GM18517 (cell line): ENCODE data around the gene GSN.

ENCODE experiments used
- ATAC-seq: cut with Tn5 transposase; IDR thresholded peaks from one replicate; pipeline ENCODE4 v1.9.1; 2021; ENCODE audit warnings: mild to moderate bottlenecking, moderate library complexity; ENCODE audit not compliant: unreplicated experiment

The GSN gene

DNA sequence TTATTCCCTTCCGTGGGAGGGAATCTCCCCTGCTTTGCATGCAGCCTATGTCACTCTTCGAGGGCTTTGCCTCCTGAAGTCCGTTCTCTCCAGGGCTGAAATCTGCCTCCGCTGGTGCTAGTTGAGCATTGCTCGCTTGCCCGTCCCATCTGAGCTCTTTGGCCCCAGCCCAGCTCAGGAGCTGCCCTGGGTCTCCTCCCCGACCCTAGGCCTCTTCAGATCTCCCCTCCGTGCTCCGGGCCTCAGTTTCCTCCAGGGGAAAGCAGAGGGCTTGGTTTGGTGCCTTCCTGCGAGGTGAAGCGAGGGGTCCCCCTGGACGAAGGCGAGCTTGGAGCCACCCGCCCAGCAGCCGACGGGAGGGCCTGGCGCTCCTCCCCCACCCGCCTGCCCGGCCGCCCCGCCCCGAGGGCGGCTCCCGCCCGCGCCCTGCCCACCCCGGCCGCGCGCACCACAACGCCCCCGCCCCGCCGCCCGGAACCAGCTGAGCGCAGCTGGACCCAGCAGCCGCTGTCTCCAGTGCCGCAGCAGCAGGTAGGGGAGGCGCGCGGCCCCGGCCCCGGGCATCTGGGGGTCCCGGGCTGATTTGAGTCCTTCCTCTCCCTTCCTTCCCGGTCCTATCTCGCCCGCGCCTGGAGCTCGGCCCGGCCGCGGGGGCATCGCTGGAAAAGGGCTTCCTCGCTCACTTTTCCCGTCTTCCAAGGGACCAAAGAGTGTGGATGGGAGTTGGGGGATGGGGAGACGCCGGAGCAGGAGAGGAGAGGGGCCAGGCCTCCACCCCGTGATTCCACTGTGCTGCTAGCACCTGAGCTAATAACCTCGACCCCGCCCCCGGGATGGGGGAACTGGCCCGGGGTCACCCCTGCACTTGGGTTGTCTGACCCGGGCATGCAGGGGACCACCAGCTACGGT lies at the start of gene GSN:
TSS of gene GSN (plus strand) at position 474 of the 909 bp plus-strand sequence. CDS start 33,810 bp downstream, outside the sequence.
- ATAC-seq, result no peak

GRCh38 chr9:121218357-121219027 lies 49.5 kb upstream of the GSN start:
- ATAC-seq, result no peak

DNA sequence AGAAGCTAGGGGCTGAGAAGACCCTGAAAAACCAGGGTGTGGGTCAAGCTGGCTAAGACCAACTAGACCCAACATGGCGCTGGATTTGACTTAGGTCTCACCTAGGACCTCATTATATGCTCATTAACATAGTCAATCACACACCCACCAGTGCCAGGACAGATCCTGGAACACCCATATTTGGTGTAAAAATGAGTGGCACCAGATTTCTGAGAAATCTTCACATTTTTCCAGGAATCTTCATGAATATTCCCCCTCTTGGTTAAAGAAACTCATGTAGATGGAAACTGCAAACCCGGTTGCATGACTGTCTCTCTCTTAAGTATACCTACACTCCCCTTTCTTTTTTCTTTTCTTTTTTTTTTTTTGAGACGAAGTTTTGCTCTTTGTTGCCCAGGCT lies 48.4 kb upstream of the GSN start:
- no peak for ATAC-seq

DNA sequence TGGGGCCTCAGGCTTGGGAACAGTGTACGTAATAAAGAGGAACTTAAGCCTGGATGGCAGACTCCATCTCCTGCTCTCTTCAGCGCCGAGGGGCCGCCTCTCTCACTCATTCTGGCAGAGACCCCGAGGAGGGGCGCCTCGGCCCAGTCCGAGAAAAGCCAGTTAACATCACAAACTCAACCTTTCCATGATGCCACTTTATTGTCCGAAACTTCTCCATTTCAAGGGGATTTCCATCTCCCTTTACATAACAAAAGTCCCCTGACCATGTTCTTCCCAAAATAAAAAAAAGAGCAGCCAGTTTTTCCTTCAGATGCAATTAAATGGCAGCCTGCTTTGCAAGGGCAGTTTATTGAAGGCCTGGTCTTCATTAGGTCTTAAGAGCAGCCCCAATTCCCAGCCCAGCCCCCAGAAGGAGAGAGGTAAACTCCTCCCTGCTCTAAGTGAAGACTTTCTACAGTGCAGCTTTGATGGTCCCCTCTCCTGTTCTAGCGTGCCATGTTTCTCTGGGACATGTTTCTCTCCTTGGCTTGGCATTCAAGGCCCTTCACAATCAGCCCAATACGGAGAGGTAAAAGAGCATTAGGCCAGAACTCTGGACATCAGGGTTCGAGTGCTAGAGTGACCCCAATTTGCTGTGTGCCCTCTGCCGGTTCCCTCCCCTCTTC lies 46.8 kb upstream of the GSN start:
- no peak for ATAC-seq

GRCh38 chr9:121221664-121222055 lies 46.3 kb upstream of the GSN start:
- ATAC-seq, result no peak

- ATAC-seq, result no peak
Measured at GRCh38 chr9:121222524-121223171, 45.3 kb upstream of the GSN start.

- ATAC-seq, result no peak
Measured at GRCh38 chr9:121225240-121225639, 42.7 kb upstream of the GSN start.

- no peak for ATAC-seq
Measured at GRCh38 chr9:121226175-121226574, 41.8 kb upstream of the GSN start.

DNA sequence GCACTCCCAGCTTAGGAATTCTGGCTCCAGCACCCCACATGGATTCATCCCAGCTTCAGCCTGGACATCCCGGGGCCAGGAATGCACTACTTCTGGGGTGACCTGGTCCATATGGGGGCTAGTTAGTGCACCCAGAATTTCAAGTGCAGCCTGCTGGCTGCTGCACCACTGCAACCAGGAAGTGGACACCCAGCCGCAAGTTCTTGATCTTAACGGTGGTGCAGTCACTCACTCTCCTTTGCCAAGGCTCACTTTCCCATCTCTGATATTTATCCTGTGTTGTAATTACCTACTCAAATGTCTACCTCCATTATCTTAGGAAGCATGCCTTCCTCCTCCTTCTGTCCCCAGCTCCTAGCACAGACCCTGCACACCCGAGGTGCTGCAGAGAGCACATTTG lies 40.1 kb upstream of the GSN start:
- no peak for ATAC-seq

GRCh38 chr9:121230256-121230655 lies 37.7 kb upstream of the GSN start:
- ATAC-seq, result no peak

- ATAC-seq, result no peak
Measured at GRCh38 chr9:121232251-121232650, 35.7 kb upstream of the GSN start.

DNA sequence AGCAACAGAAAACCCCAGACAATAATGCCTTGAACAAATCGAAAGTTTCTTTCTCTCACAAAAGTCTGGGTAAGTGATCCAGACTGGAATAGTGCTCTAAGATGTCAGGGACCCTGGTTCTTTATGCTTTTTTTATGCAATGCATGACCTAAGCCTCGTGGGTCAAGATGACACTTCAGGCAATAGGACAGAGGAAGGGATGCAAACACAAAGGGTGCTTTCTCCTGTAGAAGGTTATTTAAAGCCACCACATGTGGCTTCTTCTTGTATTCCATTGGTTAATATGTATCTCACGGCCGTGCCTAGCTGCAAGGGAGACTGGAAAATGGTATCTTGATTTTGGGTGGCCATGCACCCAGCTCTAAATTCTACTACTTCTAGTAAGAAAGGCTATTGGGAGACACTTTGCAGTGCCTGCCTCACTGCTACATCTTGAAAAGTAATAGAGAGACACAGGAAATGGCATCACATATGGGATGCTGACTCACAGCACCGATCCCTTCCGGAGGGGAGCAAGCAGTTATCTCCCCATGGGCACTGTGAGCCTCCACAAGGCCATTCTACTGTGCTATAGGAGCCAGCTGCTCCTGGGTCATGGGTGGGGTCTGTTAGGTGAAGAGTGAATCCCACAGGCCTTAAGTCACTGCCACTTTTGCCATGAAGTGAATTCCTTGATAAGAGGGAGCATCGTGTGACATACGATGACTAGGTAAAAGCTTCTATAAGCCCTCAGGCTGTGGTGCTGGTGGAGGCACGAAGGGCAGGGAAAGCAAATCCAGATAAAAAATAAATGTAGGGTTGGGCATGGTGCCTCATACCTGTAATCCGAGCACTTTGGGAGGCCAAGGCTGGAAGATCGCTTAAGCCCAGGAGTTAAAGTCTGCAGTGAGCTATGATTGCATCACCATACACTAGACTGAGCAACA lies 33.8 kb upstream of the GSN start:
- ATAC-seq, result no peak

GRCh38 chr9:121234832-121235161 lies 33.2 kb upstream of the GSN start:
- no peak for ATAC-seq

GRCh38 chr9:121235512-121235911 lies 32.5 kb upstream of the GSN start:
- no peak for ATAC-seq

GRCh38 chr9:121237916-121238315 lies 30.0 kb upstream of the GSN start:
- no peak for ATAC-seq

DNA sequence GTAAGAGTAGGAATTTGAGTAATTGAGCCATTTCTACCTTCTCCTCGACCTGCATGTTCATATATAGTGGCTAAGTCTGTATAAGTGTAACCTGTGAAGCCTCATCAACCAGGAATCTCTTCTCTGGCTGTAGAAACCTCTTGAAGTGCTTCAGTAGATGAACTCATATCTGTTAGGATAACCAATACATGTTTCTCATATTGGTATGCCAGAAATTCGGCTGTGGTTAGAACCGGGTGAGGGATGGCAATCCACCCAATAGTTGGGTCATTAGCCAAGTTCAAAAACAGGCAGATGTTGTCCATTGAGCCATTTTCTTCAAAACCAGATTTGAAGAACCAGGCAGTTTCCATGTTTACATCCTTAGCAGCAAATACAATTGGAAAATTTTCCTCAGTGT lies 28.9 kb upstream of the GSN start:
- no peak for ATAC-seq

DNA sequence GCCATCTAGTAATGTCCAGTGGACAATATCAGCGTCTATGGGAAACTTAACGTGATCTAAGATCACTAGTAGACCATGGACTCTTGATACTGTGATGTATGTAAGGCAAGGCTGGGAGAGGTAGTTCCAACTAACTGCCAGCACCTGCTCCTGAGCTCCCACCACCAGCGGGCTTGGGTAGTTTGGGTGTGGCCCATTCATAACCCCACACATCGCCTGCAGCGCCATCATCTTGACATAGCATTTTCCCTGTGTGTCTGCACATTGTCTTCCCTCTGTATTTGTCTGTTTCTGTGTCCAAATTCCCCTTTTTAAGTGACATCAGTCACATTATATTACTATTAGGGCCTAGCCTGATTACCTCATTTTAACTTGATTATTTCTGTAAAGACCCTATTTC lies 28.1 kb upstream of the GSN start:
- ATAC-seq, result no peak

- no peak for ATAC-seq
Measured at GRCh38 chr9:121240472-121241135, 27.4 kb upstream of the GSN start.

DNA sequence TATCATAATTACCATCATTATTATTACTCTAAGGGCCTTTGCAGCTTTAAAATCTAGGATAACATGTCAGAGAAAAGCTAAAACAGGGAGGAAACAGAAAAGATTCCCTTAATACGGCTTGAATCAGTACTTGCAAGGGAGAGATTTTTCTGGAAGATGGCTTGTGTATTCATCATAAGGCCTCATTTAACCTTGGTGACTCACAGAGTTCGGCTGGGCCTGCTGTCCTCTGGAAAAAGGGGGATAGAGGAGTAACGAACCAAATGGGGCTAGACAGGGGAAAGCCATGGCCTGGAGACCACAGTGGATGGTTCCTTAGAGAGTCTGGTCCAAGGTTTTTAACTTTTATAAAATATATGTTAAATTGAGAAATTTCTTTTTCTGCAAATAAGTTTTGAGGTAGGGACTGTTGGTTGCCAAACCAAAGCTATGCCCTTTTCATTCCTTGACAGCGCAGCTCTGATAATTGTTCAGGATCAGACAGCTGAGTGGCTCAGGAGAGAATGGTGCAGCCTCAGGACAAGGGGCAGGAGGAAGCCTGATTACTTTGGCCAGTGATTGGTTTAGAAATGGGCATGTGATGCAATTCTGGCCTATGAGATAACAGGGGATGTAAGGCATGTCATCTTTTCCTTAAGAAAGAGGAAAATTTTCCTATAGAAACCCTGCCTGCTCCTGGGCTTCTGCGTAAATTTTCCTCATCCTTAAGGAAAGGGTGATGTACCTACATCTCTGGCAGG lies 25.6 kb upstream of the GSN start:
- no peak for ATAC-seq
